Erythroblast (primary cell): Measurements from ENCODE around the gene PPP1R12B.
"Not testable (repeated sequence)": the region's sequence is repeated elsewhere in the genome, so short reads cannot be mapped to it uniquely, and the experiment has no call there.

Experiments used
- GATA1 ChIP-seq: IDR thresholded peaks from 2 replicates; pipeline ENCODE4 v1.6.1; 2011; ENCODE audit warnings: low read depth, mild to moderate bottlenecking, control low read depth, low read length, moderate library complexity
- POLR2A ChIP-seq: IDR thresholded peaks from 2 replicates; pipeline ENCODE4 v1.6.1; 2011; ENCODE audit warnings: mild to moderate bottlenecking, low read length

GRCh38 chr1:202422709-202423108, 74.2 kb downstream of the PPP1R12B start:
- TF ChIP-seq POLR2A, GATA1: not testable (repeated sequence)
